Inferior parietal cortex (tissue), 1 donor: Measurements from ENCODE around the gene SGCA.

ENCODE experiments used
- DNase-seq: peaks from one replicate; pipeline ENCODE4 v3.0.0-alpha.2; 2016; ENCODE audit errors: extremely low spot score

Gene SGCA

GRCh38 chr17:50182783-50183420, 17.1 kb downstream of the SGCA start:
- no peak for DNase-seq

DNA sequence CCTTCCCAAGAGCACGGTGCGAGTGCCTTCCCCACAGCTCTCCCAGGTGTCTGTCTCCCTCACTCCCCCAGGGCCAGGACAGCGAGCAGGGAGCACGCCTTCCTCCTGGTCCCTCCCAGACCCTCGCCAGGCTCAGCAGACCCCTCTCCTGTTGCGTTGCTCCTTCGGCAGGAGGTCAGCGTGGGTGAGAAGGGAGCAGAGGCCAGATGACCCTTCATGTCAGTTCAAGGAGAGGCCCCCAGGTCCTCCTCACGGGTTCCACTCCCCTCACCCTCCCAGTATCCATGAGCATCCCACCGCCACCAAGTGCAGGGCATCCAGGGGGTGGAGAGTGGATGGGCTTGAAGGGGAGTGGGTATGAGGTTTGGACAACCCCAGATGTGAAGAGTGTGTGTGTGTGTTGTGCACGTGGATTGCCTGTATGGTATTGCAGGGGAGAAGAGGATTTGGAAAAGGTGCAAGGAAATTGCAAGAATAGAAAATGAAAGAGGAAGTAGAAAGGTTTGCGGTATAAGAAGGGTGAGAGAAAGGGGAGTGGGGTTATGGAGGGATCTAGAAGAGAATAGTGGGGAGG, 17.7 kb downstream of the SGCA start:
- DNase-seq, result no peak

GRCh38 chr17:50184064-50184463, 18.3 kb downstream of the SGCA start:
- no peak for DNase-seq

DNA sequence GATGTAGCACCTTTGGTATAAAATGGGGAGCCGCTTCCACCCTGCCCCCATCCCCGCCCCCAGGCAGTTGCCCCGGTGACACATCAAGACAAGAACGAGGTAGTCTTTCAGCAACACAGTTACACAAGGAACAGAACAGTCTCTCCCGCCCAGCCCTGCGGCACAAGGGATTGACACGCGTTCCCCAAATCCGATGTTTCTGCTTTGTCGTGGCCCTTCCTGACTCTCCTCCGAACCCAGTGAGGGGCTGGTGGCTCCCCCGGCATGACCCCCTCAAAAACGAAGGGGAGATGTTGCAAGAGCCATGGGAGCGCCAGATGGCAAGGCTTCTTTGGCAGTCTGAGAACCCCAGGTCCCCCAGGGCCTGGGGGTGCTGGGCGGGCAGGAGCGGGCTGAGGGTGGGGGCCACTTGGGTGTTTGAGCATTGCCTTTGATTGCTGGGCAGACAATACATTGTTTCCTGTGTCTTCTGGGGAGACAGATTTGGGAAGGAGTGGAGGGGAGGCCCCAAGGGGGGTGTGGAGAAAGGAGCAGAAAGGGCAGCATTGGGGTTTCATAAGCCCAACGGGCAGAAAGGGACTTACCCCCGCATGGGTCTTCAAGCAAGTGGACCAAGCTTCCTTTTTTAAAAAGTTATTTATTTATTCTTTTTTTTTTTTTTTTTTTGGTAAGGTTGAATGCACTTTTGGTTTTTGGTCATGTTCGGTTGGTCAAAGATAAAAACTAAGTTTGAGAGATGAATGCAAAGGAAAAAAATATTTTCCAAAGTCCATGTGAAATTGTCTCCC, 19.0 kb downstream of the SGCA start:
- peak; percentile 13 for DNase-seq

DNA sequence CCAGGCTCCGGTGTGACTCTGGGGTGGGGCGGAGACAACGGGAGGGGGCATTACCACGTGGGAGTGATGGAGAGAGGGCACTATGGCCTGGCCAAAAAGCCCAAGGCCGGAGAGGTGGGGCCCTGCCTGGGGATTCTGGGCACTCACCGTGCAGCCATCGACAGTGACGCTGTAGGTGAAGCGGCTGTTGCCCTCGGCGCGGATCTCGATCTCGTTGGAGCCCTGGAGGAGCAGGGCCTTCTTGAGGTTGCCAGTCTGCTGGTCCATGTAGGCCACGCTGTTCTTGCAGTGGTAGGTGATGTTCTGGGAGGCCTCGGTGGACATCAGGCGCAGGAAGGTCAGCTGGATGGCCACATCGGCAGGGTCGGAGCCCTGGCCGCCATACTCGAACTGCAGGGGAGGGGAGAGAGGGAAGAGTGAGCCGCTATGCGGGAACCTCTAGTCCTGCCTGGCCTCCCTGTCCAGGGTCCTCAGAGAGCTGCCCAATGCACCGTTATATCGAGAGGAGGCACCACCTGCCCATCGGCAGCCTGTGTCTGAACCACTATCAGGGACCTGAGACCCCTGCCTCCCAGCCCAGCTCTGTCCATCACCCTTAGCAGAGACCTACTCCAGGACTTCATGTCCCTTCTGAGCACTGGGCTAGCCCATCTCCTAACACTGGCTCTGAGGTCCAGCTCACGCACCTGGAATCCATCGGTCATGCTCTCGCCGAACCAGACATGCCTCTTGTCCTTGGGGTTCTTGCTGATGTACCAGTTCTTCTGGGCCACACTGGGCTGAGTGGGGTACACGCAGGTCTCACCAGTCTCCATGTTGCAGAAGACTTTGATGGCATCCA, 20.0 kb downstream of the SGCA start:
- no peak for DNase-seq

GRCh38 chr17:50186661-50187393, 21.0 kb downstream of the SGCA start:
- DNase-seq, result no peak

DNA sequence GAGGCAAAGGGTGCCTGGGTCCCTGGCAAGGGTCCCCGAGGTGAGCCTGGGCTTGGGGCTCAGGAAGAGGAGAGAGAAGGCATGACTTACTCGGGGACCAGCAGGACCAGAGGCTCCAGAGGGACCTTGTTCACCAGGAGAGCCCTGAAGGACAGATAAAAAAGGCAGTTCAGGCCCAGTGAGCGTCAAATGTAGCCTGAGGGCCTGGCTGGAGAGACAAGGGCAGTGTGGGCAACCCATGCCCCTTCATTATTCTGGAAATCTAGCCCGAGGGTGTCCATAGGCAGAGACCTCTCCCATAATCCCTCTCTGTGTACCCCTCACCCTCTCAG, 21.6 kb downstream of the SGCA start:
- no peak for DNase-seq

- DNase-seq, result no peak
Measured at GRCh38 chr17:50187751-50188530, 22.1 kb downstream of the SGCA start.

DNA sequence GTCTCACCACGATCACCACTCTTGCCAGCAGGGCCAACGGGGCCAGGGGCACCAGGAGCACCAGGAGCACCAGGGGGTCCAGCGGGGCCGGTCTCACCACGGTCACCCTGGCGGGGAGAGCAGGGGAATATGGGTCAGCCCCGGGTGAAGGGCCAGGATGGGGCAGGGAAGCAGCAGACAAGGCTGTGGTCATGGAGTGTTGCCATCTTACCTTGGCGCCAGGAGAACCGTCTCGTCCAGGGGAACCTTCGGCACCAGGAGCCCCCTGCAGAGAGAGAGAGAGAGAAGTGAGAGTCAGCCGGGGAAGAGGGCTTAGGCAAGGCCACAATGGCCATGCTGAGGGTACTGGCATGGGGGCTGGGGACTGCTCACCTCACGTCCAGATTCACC, 22.7 kb downstream of the SGCA start:
- no peak for DNase-seq

GRCh38 chr17:50188921-50189549, 23.2 kb downstream of the SGCA start:
- no peak for DNase-seq

DNA sequence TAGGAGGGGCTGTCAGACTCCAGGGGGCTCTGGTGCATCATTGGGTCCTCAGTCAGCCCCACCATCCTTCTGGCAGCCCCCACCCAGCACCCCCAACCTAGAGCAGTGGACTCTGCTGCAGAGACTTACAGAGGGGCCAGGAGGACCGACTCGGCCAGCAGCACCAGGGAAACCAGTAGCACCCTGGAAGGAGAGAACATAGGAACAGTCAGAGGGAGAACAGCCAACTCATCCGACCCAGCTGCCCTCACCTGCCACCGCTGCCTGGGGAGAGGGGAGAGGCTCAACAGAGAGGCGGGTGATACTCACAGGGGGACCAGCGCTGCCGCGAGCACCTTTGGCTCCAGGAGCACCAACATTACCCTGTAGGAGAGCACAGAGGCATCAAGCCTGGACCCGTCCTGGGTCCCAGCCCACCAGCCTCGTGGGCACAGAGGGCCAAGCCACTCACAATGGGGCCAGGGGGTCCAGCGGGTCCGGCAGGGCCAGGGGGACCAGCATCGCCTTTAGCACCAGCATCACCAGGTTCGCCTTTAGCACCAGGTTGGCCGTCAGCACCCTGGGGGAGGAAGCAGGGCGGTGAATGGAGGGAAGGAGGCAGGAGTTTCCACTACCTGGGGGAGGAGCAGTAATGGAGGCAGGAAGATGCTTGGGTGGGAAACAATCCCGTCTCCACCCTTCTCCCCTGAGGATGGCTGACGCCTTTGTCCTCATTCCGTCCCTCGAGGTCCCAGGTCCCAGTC, 23.9 kb downstream of the SGCA start:
- DNase-seq, result no peak

- DNase-seq, result no peak
Measured at GRCh38 chr17:50190293-50190602, 24.4 kb downstream of the SGCA start.

DNA sequence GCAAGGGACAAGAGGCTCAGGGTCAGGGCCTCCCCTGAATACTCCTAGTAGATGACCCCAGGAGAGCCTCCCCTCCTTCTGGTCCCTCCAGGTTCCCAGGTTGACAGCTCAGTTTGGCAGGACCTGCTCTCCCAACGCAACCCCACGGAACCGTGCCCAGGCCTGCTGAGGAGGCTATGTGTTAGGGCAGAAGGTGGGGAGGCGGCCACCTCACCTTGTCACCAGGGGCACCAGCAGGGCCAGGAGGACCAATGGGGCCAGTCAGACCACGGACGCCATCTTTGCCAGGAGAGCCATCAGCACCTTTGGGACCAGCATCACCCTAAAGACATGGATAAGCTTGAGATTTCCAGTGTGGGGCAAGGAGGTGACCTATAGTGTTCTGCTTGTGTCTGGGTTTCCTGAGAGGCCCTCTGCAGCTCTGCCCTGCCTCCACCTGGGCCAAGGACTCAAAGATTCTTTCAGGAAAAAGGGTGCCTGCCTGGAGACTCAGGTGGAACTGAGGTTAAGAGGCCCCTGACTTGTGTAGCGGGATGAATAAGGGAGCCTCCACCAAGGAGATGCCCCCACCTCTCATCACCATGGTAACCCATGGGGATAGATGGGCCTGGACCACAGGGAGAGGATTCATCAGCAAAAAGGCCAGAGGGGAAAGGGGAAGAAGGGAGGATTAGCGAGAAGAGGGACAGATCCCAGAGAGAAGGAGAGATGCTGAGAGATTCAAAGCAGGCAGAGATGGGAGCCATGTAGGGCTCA, 25.0 kb downstream of the SGCA start:
- no peak for DNase-seq

DNA sequence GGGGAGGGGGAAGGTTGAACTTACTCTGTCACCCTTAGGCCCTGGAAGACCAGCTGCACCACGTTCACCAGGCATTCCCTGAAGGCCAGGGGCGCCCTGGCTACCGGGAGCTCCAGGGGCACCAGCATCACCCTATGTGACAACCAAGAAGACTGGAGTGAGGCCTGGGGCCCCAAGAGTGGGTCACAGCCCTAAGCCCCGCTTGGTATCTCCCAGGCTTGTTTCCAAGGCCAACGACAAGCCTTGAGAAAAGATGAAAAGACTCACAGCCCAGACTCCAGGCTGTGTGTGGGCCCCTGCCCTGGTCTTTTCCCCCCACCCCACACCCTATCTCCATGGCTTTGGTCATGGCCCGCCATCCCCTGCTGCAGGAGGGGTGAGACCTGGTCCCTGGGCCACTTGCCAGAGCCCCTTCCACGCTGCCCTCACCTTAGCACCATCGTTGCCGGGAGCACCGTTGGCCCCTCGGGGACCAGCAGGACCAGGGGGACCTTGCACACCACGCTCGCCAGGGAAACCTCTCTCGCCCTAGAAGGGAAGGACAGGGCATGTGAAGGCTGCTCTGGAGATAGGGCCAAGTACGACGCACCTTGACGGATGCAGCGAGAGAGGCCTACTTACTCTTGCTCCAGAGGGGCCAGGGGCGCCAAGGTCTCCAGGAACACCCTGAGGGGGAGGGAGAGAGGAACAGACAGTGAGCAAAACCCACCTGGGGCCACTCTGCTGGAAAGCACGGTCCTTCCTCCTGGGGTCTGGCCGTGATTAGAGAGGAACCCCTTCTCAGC, 25.7 kb downstream of the SGCA start:
- no peak for DNase-seq

DNA sequence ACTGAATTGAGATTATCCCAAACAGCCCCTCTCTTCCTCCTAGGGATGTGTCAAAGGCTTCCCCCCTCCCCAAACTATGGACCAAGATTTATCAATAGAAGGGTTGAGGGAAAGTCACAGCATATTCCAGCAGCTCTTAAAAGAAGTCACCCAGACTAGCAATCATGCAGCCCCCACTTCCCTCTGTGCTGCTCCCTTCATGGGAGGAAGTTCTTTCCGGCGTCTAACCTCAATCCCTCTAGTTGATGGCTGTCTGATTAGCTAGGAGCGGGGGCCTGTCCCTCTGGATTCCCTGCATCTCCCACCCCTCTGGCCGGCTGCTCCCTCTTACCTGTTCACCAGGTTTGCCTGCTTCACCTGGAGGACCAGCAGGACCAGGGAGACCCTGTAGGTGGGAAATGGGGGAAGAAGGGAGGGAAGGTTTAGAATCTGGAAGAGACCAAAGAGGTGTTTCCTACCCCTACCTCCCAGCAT, 26.4 kb downstream of the SGCA start:
- DNase-seq, result no peak

DNA sequence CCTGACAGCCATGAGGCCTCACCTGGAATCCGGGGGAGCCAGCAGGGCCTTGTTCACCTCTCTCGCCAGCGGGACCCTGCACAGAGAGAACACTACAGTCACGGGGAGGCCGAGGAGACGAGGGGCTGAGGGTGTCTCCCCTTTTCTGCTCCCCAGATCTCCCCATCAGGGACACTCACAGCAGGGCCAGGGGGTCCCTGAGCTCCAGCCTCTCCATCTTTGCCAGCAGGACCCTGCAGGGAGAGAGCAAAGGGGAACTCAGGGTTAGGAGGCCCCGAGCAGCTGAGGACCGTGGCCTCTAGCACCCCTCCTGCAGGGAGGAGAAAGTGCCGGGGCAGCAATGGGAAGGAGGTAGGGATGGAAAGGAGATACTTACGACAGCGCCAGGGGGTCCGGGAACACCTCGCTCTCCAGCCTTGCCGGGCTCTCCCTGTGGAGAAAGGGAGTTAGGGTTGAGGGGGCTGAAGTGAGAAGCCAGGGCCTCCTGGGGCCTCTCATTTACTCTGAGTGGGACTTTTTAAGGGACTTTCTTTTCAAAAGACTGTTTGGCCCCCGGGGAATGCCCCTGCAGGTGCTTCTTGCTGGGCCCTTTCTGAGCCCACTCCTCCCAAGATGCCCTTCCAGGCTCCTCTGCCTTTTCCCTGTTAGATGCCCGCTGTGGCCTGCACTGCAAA, 26.9 kb downstream of the SGCA start:
- no peak for DNase-seq

GRCh38 chr17:50194140-50194933, 28.5 kb downstream of the SGCA start:
- DNase-seq, result no peak
